Loucy (cell line): ENCODE measurements around the gene TAF1D.

Experiments used
- EZH2phosphoT487 ChIP-seq: fragments of 200-600 bp; IDR thresholded peaks from 2 replicates; pipeline ENCODE4 v1.6.1; 2018; ENCODE audit warnings: antibody characterized with exemption, mild to moderate bottlenecking, moderate library complexity, borderline replicate concordance
- TF ChIP-seq, protein P1 (sequence below): fragments of 200-600 bp; sonication (generic); conservative IDR thresholded peaks from 2 replicates; pipeline ENCODE4 v1.5.1; 2014; ENCODE audit warnings: mild to moderate bottlenecking, antibody characterized with exemption, low read length

DNA sequence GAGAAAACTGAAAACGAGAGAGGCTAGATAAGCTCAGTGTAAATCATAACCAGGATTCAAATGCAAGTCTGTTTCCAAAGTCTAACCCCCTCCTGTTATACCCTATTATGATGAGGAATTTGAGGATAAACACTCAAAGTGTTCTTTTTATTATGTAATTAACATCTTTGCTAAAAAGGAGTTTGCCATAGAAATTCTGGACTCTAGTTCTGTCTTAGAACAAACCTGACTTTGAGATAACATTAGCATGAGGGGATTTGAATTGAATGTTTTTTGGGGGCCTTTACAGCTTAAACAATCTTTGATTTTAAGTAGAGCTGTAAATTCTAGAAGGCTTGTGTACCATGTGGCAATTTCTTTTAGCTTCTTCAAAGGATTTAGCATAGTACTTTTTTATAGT, 9.7 kb upstream of the TAF1D start:
- TF ChIP-seq, protein P1, sequence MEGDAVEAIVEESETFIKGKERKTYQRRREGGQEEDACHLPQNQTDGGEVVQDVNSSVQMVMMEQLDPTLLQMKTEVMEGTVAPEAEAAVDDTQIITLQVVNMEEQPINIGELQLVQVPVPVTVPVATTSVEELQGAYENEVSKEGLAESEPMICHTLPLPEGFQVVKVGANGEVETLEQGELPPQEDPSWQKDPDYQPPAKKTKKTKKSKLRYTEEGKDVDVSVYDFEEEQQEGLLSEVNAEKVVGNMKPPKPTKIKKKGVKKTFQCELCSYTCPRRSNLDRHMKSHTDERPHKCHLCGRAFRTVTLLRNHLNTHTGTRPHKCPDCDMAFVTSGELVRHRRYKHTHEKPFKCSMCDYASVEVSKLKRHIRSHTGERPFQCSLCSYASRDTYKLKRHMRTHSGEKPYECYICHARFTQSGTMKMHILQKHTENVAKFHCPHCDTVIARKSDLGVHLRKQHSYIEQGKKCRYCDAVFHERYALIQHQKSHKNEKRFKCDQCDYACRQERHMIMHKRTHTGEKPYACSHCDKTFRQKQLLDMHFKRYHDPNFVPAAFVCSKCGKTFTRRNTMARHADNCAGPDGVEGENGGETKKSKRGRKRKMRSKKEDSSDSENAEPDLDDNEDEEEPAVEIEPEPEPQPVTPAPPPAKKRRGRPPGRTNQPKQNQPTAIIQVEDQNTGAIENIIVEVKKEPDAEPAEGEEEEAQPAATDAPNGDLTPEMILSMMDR: no peak
- no peak for TF ChIP-seq EZH2phosphoT487
